Suprapubic skin (tissue), 4 donors: Measurements from ENCODE around the gene AUTS2. TPM values are rescaled to one million over a fixed set of nuclear protein-coding genes. Genes with fewer than 3 reads are reported as not detected.

Source experiments
- DNase-seq, 2 donors: peaks; one replicate each; pipeline ENCODE4 v3.0.0-alpha.2; 2019; ENCODE audit warnings: low spot score in 2 of 2
- H3K27ac ChIP-seq: fragments of 200-600 bp; sonication (generic); one replicate; pipeline ENCODE4 v1.5.1; 2019
- H3K27me3 ChIP-seq: fragments of 200-600 bp; sonication (generic); one replicate; pipeline ENCODE4 v1.5.1; 2019
- H3K36me3 ChIP-seq: fragments of 200-600 bp; sonication (generic); one replicate; pipeline ENCODE4 v1.5.1; 2019
- H3K4me1 ChIP-seq: fragments of 200-600 bp; sonication (generic); one replicate; pipeline ENCODE4 v1.5.1; 2019
- H3K4me3 ChIP-seq: fragments of 200-600 bp; sonication (generic); one replicate; pipeline ENCODE4 v1.5.1; 2019; ENCODE audit warnings: mild to moderate bottlenecking
- H3K9me3 ChIP-seq: fragments of 200-600 bp; sonication (generic); one replicate; pipeline ENCODE4 v1.5.1; 2019
- CTCF ChIP-seq, 2 donors: fragments of 200-600 bp in 1 of 2; fragments of 450-650 bp in 1 of 2; sonication (generic) in 1 of 2; IDR thresholded peaks; one replicate each; pipeline ENCODE4 v1.5.1; 2016 to 2019; ENCODE audit warnings: antibody characterized with exemption in 2 of 2, mild to moderate bottlenecking in 1 of 2, moderate library complexity in 1 of 2
- EP300 ChIP-seq: sonication (generic); formaldehyde crosslinking; IDR thresholded peaks from one replicate; pipeline ENCODE4 v1.6.1; 2017; ENCODE audit warnings: antibody characterized with exemption
- POLR2A ChIP-seq, 2 donors: fragments of 450-650 bp; IDR thresholded peaks; one replicate each; pipeline ENCODE4 v1.6.1; 2017; ENCODE audit warnings: antibody characterized with exemption in 2 of 2, mild to moderate bottlenecking in 2 of 2, moderate library complexity in 2 of 2
- POLR2AphosphoS5 ChIP-seq, 3 donors: sonication (generic); formaldehyde crosslinking; IDR thresholded peaks; one replicate each; pipeline ENCODE4 v1.6.1; 2017; ENCODE audit warnings: antibody characterized with exemption in 3 of 3
- WGBS: methylation state at CpG from one replicate; pipeline ENCODE4 v1.1.5; 2018; 5-methylcytosine and 5-hydroxymethylcytosine counted together
- total RNA-seq, 4 donors: library from RNA; depleted of rRNA; stranded (reverse); fragments of >200 nt; gene quantifications; one replicate each; pipeline ENCODE4 v1.1.0, GENCODE V29; 2016

AUTS2 gene
- total RNA-seq, 4 donors from 2014 or later = 31.0 to 102 (median 56.4) TPM

GRCh38 chr7:70393956-70394355 is 795.7 kb downstream of the AUTS2 start:
- H3K4me3 ChIP-seq = no peak overlapping the region
- no peaks in the 10 kb centered on the region for H3K9me3 ChIP-seq
- no peaks in the 10 kb centered on the region for H3K27me3 ChIP-seq
- TF ChIP-seq EP300 = no peak
- no peak for TF ChIP-seq POLR2A (IDR thresholded peaks at IDR 0.05)
- no peak for TF ChIP-seq CTCF (IDR thresholded peaks at IDR 0.05)
- TF ChIP-seq POLR2AphosphoS5 (IDR thresholded peaks at IDR 0.05) = no peak
- peaks cover 13% of the 10 kb centered on the region for H3K4me1 ChIP-seq
- H3K27ac ChIP-seq = no peak overlapping the region
- no peak for DNase-seq
- H3K36me3 ChIP-seq = no peaks in the 10 kb centered on the region

GRCh38 chr7:70400829-70401380 is 802.6 kb downstream of the AUTS2 start:
- WGBS = 88% methylated on average over 4 of the region's 4 CpGs
- DNase-seq = no peak
- TF ChIP-seq CTCF (IDR thresholded peaks at IDR 0.05) (no peak), POLR2AphosphoS5 (IDR thresholded peaks at IDR 0.05) (no peak), POLR2A (IDR thresholded peaks at IDR 0.05) (no peak), EP300 (no peak)
- H3K27me3 ChIP-seq = no peaks in the 10 kb centered on the region
- no peaks in the 10 kb centered on the region for H3K36me3 ChIP-seq
- H3K4me1 ChIP-seq = no peaks in the 10 kb centered on the region
- H3K4me3 ChIP-seq = no peak overlapping the region
- H3K9me3 ChIP-seq = no peaks in the 10 kb centered on the region
- H3K27ac ChIP-seq = no peak overlapping the region

DNA sequence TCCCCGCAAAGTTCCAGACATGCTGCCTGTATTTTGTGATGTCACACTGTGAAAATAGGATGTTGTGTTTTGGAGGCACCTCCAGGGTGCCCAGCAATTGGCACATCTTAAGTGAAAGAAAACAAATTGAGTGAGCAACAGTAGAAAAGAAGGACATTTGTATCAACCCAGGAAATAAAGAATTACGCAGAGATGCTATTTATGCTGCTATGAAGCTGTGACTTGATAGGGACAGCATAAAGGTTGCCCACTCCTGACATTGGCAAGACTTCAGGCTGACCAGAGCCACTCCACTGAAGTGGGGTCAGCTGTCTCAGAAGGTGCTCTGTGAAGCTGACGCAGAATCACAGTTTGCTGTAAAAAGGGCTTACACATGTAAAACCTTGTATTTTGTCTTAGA is 803.8 kb downstream of the AUTS2 start:
- H3K9me3 ChIP-seq = no peaks in the 10 kb centered on the region
- H3K4me1 ChIP-seq = no peaks in the 10 kb centered on the region
- H3K4me3 ChIP-seq = no peak overlapping the region
- no peak overlapping the region for H3K27ac ChIP-seq
- H3K36me3 ChIP-seq = no peaks in the 10 kb centered on the region
- DNase-seq = no peak
- TF ChIP-seq POLR2A (IDR thresholded peaks at IDR 0.05) = no peak
- TF ChIP-seq POLR2AphosphoS5 (IDR thresholded peaks at IDR 0.05) = no peak
- TF ChIP-seq CTCF (IDR thresholded peaks at IDR 0.05) = no peak
- no peak for TF ChIP-seq EP300
- WGBS = 90% methylated on average over 3 of the region's 3 CpGs
- H3K27me3 ChIP-seq = no peaks in the 10 kb centered on the region

DNA sequence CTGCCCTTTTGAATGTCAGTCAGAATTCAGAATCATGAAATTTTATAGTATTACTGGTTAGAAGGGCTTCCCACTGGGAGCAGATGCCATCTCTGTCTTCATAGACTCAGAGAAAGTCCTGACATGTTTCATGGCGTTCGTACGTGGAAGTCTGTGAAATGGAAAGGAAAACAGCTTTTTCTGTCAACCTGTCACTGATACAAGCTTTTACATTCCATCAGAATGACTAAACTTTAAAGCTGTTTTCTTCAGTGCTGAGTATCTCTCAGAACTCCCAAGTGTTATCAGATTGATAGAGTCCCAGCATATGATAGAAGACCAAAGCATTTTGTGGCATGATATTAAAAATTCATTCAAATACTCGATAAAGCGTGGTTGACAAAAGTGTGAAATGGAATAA is 807.0 kb downstream of the AUTS2 start:
- no peak for DNase-seq
- no peaks in the 10 kb centered on the region for H3K4me1 ChIP-seq
- H3K36me3 ChIP-seq = no peaks in the 10 kb centered on the region
- H3K9me3 ChIP-seq = no peaks in the 10 kb centered on the region
- TF ChIP-seq EP300 = no peak
- TF ChIP-seq POLR2A (IDR thresholded peaks at IDR 0.05) = no peak
- TF ChIP-seq CTCF (IDR thresholded peaks at IDR 0.05) = no peak
- no peak for TF ChIP-seq POLR2AphosphoS5 (IDR thresholded peaks at IDR 0.05)
- H3K27ac ChIP-seq = no peak overlapping the region
- no peaks in the 10 kb centered on the region for H3K27me3 ChIP-seq
- H3K4me3 ChIP-seq = no peak overlapping the region
- 70% methylated on average over 5 of the region's 5 CpGs for WGBS

GRCh38 chr7:70406186-70406949 is 808.1 kb downstream of the AUTS2 start:
- H3K9me3 ChIP-seq = no peaks in the 10 kb centered on the region
- DNase-seq = no peak
- no peaks in the 10 kb centered on the region for H3K36me3 ChIP-seq
- 88% methylated on average over 11 of the region's 12 CpGs for WGBS
- no peaks in the 10 kb centered on the region for H3K4me1 ChIP-seq
- no peak overlapping the region for H3K4me3 ChIP-seq
- TF ChIP-seq POLR2A (IDR thresholded peaks at IDR 0.05) = no peak
- TF ChIP-seq POLR2AphosphoS5 (IDR thresholded peaks at IDR 0.05) = no peak
- no peak for TF ChIP-seq EP300
- no peak for TF ChIP-seq CTCF (IDR thresholded peaks at IDR 0.05)
- no peaks in the 10 kb centered on the region for H3K27me3 ChIP-seq
- H3K27ac ChIP-seq = no peak overlapping the region
